ENCODE measurements around the gene LGR6.

LGR6 gene

DNA sequence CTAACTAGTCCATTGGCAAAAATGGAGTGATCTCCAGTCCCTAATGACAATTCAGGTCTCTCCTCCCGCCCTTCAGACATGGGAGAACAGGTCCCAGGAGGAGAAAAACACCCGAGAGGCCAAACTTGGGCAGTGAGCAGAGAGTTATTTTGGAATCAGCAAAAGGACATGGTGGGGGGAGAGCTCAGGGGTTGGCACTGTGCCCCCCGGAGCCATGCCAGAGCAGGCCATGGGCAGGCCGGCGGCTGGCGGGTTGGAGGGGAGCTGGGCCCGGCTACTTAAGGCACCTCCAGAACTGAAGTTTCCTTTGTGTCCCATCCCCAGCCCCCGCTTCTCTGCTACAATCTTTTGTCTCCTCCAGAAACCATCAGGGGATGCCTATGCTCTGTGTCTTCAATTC lies 7.1 kb downstream of the LGR6 start:
- no peak for DNase-seq (ENCODE audit: low spot score)

- no peak for DNase-seq (ENCODE audit: low spot score)
These were observed 7.7 kb downstream of the LGR6 start for GRCh38 chr1:202201266-202201665.

DNA sequence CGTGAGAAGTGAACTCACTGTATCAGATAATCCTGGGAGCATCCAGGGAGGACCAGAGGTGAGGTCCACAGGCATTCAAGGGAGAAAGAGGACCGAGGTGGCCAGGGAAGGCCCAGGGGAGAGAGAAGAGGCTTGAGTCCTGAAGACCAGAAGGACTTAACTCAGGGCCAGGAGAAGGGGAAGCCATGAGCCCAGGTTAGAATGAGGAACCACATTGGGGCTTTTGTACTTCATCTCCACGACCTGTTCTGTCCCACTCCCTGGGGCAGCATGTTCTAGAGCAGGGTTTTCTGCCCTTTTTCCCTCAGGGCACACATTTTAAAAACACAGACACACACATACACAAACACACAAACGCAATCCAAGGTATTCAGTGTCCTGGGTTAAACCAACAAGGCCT lies 8.4 kb downstream of the LGR6 start:
- no peak for DNase-seq (ENCODE audit: low spot score)

- no peak for DNase-seq (ENCODE audit: low spot score)
These were observed 9.0 kb downstream of the LGR6 start for GRCh38 chr1:202202500-202203168.

- DNase-seq (ENCODE audit: low spot score), result no peak
These were observed 9.8 kb downstream of the LGR6 start for GRCh38 chr1:202203238-202204039.

DNA sequence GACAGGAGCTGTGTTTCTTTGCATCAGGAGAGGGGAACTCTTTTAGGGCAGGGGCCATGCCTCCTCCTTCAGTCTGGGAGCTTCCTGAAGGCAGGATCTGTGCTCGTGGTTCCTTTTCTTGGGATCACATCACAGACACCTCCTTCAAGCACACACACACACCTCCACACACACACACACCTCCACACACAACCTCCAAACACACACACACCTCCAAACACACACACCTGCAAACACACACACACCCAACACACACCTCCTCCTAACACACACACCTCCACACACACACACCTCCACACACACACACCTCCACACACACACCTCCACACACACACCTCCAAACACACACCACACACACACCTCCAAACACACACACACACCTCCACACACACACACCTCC lies 10.5 kb downstream of the LGR6 start:
- no peak for DNase-seq (ENCODE audit: low spot score)

DNA sequence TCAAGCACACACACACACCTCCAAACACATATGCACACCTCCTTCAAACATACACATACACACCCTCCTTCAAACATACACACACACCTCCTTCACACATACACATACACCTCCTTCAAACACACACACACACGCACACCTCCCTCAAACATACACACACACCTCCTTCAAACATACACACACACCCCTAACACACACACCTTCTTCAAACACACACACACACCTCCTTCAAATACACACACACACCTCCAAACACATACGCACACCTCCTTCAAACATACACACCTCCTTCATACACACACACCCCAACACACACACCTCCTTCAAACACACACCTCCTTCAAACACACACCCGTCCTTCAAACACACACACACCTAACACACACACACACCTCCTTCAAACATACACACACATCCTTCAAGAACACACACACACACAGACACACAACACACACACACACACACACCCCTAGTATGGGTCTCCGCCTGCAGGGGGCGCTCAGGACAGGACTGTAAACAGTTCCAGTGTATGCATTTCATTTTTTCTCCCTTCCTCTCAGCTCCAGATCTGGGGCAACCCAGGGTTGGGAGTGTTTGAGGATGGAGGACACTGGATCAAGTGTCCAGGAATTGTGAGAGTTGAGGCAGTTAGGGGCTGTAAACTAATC lies 12.1 kb downstream of the LGR6 start:
- DNase-seq (ENCODE audit: low spot score), result no peak

DNA sequence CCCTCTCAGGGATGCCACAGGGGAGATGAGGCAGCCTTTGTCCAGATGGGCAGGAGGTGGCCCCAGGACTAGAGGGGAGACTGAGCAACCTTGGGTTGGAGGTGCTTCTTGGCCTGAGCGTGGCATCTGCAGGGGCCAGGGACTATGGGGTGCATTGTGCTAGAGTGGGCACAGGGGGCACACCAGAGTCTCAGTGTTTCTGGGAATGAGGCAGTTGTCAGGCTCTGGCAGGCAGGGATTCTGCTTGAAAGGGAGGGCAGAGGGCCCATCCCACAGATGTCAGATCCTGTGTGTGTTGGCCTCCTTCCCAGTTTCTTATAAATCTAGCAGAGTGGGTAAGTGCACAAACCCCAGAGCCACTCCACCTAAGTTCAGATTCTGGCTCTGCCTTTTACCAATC lies 13.7 kb downstream of the LGR6 start:
- no peak for DNase-seq (ENCODE audit: low spot score)

DNA sequence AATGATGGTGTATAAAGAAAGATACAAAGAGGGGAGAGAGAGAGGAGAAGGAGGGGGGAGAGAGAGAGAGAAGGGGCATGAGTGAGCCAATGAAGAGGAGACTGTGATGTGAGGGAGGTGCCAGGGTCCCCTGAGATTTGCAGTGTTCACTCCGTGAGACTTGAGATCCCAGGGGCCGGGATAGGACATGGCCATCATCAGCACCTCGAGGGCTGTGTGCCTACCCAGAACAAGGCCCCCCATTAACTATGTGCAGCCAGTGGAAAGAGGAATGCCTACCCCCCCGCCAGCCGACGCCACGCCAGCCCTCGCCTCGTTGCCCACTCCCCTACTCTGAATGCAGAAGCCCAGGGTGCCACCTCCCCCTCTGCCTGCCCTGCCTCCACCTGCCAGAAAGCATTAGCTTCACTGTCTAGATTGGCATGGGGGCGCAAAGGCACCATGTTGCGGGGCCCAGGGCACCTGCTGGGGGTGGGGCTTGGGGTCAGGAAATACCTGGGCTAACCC lies 14.8 kb downstream of the LGR6 start:
- DNase-seq (ENCODE audit: low spot score), result no peak

- DNase-seq (ENCODE audit: low spot score), result no peak
These were observed 16.8 kb downstream of the LGR6 start for GRCh38 chr1:202210385-202210784.

GRCh38 chr1:202210969-202211368 lies 17.4 kb downstream of the LGR6 start:
- DNase-seq (ENCODE audit: low spot score), result no peak

- DNase-seq (ENCODE audit: low spot score), result no peak
These were observed 19.2 kb downstream of the LGR6 start for GRCh38 chr1:202212787-202213186.

DNA sequence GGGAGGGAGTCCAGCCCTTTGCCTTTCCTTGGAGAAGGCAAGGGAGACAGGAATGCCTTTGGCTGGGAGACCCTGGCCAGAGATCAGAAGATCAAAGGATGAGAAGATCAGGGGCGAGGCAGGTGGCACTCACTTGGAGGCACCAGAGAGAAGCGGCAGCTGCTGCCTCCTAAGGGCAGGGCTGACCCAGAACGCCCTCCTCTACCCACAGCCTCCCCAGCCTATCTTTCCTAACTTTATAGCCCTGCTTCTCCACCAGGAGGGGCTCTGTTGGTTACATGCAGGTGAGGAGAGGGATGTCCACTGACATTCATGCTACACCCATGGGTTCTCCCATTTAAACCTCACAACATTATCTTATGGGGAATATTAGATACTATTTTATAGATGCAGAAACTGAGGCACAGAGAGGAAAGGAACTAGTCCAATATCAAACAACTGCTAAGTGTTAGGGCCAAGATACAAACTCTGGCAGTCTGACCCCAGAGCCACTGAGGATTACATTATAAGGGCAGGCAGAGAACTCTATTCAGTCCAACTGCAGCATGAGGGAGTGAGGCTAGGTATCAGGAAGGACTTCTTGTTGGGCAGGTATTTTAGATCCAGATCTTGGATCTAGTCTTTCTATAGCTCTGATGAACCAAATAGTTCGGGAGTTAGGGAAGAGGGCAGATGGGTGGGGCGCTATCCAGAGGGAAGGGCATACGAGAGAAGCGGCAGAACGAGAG lies 19.9 kb downstream of the LGR6 start:
- DNase-seq (ENCODE audit: low spot score), result no peak

DNA sequence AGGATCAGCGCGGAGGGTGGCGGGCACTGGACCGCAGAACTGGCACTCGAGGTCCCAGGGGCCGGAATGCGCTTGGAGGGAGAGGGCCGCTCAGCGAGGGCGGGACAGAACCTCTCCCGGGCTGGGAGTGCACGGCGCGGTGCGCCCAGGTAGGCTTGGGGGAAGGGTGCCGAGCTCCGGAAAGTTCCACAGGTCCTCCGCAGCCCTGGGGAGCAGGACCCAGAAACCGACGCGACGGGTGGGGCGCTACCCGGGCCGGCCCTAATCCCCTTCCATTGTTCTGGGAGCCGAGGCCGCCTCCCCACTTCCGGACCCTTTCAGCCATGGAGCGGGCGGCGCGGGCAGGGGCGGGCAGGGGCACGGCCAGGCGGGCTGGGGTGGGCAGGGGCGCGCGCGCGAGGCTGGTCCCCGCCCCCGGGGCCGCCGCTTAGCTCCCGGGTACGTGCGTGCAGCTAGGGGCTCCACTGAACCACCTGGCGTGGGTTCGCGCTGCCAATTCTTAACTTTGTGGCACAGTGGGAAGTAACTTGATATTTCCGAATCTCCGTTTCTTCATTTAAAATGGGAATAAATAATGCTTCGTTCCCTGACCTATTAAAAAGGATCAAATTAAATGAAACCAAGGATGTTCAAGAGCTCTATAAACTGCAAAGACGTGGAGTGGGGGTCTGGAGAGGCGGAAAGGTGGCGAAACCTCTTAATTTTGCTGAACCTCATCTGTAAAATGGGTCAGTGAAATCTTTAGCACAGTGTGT lies 20.7 kb downstream of the LGR6 start:
- DNase-seq (ENCODE audit: low spot score), result no peak

DNA sequence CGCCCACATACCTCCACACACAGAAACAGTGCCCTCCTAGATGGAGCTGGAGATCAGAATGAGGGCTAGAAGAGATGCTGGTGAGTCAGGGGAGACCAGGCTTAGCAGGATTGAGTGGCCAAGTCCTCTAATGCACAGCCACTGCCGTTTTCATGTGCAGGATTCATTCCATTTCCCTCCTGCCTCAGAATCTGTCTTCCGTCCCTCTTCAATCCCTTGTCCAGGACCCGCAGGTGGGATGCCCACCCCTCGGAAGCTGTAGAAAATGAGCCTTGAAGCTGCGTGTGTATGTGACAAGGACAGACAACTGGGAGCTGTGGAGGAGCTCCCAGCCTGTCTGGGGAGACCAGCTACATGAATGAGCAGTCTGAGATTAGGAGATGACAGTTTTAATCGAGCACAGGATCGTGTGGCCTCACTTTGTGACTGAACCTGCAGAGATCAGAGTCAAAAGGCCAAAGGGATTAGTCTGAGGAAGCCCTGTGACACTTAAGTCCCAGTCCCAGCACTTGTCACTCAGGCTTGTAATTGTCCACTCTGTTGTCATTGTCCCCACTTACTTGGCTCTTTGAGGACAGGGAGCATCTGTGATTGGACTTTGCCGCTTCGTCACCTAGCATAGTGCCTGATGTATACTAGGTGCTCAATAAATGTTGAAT lies 22.0 kb downstream of the LGR6 start:
- DNase-seq (ENCODE audit: low spot score), result no peak

DNA sequence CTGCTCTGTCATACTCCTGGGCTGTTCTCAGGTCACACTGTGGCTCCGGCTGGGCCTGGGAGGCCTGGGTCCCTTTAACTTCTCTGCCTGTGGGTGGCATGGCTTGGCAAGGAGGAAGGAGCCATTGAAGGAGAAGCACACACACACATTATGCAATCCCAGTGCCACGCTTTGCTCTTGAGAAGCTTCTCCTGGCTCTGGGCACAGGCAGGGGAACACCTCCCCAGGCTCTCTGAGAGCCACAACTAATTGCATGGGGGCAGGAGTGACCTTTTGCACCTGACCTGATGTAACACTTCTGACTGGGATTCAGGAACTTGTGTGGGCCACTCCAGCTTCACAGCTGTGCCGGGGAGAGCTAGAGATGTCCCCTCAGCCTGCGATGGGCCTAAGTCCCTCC lies 23.1 kb downstream of the LGR6 start:
- no peak for DNase-seq (ENCODE audit: low spot score)

DNA sequence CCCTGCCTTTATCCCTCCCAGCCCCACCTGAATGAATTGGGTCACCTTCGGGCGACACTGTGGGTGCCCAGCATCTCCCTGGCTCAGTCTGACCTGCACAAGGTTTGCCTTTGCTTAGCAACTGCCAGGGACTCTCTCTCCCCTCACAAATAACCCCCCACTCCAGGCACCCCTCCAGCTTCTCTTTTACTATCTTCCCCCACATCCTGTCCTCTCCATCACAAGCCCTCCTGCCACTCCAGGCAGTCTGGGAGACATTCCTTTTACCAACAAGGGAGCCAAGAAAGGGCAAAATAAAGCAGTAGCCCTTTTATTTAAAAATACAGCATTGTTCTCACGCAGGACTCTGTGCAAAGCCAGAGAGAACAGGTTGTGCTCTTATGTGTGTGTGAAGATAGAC lies 23.9 kb downstream of the LGR6 start:
- DNase-seq (ENCODE audit: low spot score), result no peak

- no peak for DNase-seq (ENCODE audit: low spot score)
These were observed 24.4 kb downstream of the LGR6 start for GRCh38 chr1:202217951-202218350.

DNA sequence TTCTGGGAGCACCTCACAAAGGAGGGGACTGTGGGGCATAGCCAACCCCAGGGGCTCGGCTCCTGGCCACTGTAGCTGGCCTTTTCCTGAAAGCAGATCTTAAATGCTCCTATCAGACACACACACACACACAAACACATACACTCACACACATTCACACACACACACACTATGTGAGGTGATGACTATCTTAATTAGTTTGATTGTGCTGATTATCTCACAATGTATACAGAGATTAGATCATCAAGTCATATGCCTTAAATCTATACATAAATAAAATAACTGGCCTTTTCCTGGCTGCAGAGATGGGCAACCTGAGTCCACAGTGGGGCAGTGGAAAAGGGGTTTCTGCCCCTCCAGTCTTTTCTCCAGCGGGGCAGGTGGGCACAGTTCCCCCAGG lies 27.1 kb downstream of the LGR6 start:
- DNase-seq (ENCODE audit: low spot score), result no peak

GRCh38 chr1:202221911-202222909 lies 28.6 kb downstream of the LGR6 start:
- DNase-seq (ENCODE audit: low spot score), result no peak
